ENCODE measurements around the gene BOLA1. TPM values are rescaled to one million over a fixed set of nuclear protein-coding genes. Genes with fewer than 3 reads are reported as not detected.

The BOLA1 gene, protein sequence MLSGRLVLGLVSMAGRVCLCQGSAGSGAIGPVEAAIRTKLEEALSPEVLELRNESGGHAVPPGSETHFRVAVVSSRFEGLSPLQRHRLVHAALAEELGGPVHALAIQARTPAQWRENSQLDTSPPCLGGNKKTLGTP
- 7.7 and 16.1 TPM in 2 replicates for total RNA-seq

GRCh38 chr1:149899460-149900284 lies at the start of gene BOLA1:
Gene BOLA1 (plus strand): TSS chr1:149899568. CDS start chr1:149900060, 492 bp downstream.

DNA sequence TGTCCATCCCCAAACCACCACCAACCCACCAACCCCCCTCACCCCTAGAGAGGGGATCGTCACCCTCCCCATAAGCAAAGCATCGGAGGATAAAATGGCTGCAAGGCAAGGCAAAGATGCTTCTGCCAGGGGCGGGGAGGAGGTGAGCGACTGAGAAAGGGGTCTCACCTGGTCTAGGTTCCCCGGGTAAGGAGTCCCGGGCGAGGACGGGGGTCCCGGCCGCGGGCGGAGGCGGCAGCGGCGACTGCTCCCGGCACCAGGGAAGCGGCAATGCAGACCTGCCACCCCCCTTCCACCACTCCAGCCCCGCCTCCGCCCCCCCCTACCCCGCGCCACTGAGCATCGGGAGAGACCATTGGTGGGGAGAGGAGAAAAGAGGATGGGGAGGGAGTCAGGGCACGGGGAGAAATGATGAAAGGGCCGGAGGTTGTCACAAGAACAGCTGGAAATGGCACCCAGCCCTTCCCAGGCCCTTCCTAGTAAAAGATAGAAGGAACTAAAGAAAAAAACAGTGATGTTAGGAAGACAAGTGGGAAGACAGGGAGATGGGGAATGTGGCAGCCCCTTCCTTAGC lies 18.3 kb downstream of the BOLA1 start, which contains the start of gene SV2A:
SV2A (minus strand) TSS at position 274 of the 574 bp plus-strand sequence. CDS start 4,004 bp downstream, outside the sequence.

DNA sequence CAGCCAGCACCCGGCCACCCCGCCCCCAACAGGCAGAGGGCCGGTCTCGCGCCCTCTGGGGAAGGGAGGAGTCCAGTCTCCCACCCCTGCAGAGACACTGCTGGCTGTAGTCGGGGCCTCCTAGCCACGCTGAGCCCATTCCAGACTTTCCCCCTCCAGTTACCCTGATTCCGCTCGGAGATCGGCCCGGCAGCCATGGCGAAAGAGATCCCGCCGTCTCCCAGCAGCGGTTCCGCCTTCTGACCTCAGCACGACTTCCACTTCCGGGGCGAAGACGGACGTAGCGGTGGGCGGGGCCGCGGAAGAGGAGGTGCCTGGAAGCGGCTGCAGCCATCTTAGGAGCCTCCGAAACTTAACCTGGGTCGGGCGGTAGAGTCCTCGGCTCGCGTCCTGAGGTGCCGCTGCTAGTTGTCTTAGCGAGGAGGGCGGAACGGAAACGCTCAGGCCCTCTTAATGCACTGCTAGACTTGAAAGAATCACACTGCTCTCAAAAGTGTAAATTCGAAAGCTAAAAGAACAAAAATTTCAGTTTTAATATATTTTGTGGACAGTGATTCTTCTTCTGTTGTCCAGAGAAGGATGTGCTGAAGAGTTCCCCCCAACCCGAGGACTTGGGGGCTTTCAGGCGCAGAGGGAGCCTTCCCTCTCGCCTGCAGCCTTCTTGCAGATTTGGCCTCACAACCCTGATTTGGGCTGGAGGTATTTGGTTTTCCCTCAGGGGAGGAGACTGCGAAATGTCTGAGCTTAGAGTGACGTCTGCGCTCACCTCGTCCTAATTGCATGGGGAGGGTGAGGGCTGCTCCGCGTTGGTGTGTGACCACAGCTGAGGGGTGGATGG lies 28.4 kb downstream of the BOLA1 start, which contains the start of gene SF3B4:
SF3B4 (minus strand) TSS at position 241 of the 838 bp plus-strand sequence; CDS start at position 197, 44 bp downstream.

GRCh38 chr1:149936170-149936991 lies 37.0 kb downstream of the BOLA1 start, which contains the start of gene MTMR11:
Gene MTMR11 (minus strand): TSS chr1:149936879. CDS start chr1:149936647, 232 bp downstream.

Other genes with a start within 250 kb of the BOLA1 start
- not detected in 2 replicates for gene FCGR1A, start 116.9 kb upstream of the BOLA1 start, total RNA-seq
- 2.1 and 2.7 TPM in 2 replicates for gene SV2A, start 18.3 kb downstream of the BOLA1 start, total RNA-seq
- 13.3 and 19.6 TPM in 2 replicates for gene SF3B4, start 28.2 kb downstream of the BOLA1 start, total RNA-seq
- 39.5 and 47.9 TPM in 2 replicates for gene MTMR11, start 37.3 kb downstream of the BOLA1 start, total RNA-seq
- 13.0 and 20.1 TPM in 2 replicates for gene OTUD7B, start 111.2 kb downstream of the BOLA1 start, total RNA-seq
- gene VPS45, start 168.2 kb downstream of the BOLA1 start, total RNA-seq, result 21.2 and 32.4 TPM in 2 replicates